GM18526 (cell line): Measurements from ENCODE around the gene COX4I1.

Experiments used
- POLR2A ChIP-seq: IDR thresholded peaks from 3 replicates; pipeline ENCODE4 v1.6.1; 2011; ENCODE audit not compliant: insufficient read length; ENCODE audit errors: extremely low read depth

The COX4I1 gene

DNA sequence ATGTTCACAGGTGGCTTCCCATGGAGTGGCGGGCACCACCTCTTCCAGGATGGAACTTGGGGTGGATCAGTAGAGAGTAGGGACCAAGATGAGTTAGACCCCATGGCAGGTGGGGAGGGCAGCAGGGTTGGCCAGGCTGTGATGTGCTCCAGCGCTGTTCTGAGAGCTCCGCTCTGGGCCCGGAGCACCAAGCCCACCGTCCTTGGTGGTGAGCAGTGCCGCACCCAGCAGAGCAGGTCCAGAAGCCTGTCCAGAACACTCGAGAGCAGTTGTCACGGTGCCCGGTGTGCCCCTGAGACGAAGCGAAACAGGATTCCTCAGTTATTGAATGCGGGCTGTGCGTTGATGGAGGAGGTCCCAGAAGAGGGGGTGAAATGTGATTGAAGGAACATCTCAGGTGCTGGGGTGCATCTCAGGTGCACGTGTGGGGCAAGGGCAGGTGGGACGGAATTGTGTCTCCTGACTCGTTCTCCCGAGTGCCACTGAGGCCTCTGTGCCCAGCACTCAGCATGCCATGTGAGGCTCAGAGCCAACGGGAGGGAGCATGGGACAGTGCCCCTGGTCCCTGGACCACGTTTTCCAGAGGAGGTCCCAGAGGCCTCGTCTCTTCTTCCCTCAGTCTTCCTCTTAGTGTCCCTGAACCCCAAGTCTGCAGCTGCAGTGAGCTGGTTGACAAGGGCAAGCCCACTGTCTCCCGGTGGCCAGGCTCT is 39.5 kb downstream of the COX4I1 start:
- no peak for TF ChIP-seq POLR2A

GRCh38 chr16:85839681-85840240 is 40.3 kb downstream of the COX4I1 start:
- TF ChIP-seq POLR2A: no peak

GRCh38 chr16:85840395-85840794 is 40.9 kb downstream of the COX4I1 start:
- no peak for TF ChIP-seq POLR2A

- no peak for TF ChIP-seq POLR2A
Measured at GRCh38 chr16:85840801-85841200, 41.3 kb downstream of the COX4I1 start.

DNA sequence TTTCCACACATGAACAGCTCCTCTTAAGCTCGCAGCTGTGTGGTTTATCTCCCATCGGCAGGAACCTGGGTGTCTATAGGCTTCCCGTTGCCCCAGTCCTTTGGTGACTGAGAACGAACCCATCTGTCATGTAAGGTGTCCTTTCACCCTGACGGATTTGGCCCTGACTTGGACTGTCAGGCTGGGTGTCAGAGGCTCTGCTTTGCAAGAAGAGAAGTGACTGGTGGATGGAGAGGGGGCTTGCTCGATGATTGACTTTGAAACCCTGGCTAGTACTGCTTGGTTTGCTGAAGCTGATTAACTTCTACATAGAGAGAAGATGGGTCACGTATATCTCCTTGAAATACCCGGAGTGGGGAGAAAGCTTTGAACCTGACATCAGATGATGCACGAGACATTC is 42.9 kb downstream of the COX4I1 start:
- no peak for TF ChIP-seq POLR2A

- no peak for TF ChIP-seq POLR2A
Measured at GRCh38 chr16:85842848-85843247, 43.4 kb downstream of the COX4I1 start.

DNA sequence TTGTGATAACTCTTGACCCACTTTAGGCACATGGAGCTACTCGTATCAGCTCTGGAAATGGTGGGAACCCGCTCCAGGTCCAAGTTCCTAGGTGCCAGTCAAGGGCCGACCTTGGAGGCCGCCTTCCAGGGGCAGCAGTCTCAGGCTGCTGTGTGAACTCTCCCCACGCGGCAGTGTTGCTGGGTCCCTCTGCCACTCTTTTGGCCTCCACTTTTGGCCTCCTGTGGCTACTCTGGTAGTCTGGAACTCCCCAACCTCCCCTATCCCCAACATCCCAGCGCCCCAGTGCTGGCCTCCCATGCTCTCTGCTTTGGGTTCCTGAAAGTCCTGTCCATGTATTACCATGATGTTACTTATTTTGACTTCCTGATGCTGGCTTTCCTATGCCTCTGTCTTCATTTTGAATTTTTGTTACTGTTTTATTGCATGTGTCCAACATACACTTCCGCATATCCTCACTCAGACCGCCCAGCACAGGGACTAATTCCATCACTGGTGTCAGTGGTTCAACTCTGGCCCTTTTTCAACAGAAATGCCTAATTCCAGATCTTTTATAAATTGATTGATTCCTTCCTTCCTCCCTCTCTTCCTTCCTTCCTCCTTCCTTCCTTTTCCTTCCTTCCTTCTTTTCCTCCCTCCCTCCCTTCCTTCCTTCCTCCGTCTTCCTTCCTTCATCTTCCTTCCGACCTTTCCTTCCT is 44.1 kb downstream of the COX4I1 start:
- no peak for TF ChIP-seq POLR2A

GRCh38 chr16:85844169-85844481 is 44.6 kb downstream of the COX4I1 start:
- TF ChIP-seq POLR2A: no peak

DNA sequence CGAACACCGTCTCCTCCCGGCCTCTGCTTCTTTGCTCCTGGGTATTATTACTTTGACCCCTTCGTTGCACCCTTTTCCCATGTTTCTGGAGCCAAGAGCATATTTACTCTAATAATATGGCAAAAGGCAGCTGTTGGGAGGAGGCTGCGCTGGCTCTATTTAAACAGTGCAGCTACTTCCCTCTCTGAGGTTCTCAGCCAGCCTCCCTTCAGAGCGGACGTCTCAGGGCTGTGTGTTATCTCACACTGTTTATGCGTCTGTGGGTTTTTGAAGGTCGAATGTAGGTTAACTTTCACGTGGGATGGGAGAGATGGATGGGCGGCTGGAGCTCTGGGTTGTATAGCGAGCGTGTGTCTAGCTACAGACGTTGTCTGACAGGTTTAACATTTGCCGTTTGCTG is 45.3 kb downstream of the COX4I1 start:
- no peak for TF ChIP-seq POLR2A

- no peak for TF ChIP-seq POLR2A
Measured at GRCh38 chr16:85845266-85845665, 45.8 kb downstream of the COX4I1 start.

DNA sequence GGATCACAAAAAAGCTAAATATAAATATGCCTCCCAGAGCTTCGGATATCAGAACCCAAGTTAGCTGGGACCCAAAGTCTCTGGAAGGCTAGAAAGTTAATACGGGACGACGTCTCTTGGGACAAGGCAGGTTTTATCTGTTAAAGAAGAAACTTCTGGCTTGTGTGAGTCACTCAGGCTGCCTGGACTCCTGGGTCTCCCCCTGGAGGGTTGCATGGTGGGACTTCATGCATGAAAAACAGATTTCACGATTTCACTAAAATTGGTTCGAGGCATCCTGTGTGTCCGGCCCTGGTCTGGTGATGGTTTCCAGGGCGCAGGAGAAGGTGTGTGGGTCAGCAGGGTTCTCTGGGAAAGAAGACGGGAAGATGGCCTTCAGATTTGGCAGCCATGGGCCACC is 47.0 kb downstream of the COX4I1 start:
- TF ChIP-seq POLR2A: no peak

DNA sequence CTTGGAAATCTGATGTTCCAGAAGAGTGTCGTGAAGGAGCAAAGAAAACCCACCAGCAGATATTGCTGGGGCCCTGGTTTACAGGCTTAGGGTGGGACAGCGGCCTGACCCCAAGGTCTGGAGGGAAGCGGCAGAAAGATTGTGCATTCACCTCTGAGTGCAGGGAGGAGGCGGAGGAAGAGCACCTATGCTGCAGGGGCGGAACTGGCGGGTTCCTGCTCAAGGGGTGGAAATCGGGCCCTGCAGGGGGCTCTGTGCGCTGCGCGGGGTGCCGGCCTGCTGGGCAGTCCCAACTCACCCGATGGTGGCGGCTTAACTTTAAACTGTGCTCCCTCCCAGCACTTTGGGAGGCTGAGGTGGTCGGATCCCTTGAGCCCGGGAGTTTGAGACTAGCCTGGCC is 47.5 kb downstream of the COX4I1 start:
- TF ChIP-seq POLR2A: no peak

GRCh38 chr16:85847681-85848601 is 48.4 kb downstream of the COX4I1 start:
- TF ChIP-seq POLR2A: no peak

DNA sequence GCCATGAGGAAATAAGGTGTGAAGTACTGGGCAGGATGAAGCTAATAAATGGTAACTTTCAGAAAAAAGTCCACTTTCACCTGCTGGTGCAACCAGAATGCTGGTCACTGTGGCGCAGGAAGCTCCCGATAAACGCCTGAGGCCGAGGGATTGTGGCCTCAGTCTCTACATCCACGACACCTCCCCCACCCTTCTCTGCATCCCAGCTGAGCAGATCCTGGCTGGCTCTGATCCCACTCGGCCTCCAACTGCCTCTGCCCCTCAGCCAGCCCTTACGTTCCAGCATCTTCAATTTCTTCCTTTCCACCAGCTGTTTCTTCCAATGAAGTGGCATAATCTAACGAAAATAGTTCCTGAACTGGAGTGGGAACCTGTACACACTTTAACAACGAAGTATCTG is 49.5 kb downstream of the COX4I1 start:
- no peak for TF ChIP-seq POLR2A

DNA sequence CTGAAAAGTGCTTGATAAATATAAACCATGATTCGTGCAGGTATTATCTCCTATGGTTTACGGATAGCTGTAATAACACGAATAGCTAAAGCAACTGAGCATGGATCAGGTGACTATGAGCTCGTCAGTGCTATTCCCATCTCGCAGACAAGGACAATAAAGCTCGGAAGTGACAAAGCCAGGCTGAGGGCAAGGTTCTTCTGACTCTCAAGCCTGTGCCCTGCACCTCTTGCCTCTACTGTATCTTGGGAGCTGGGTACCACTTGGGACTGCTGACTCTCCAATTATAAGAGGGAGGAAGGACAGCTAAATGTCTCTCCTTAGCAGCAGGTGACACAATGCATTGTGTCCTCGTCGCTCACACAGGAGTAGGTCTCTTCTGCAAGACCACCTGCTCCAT is 49.9 kb downstream of the COX4I1 start:
- no peak for TF ChIP-seq POLR2A
